Ovary (tissue), 9 donors: Measurements from ENCODE around the gene CSH2. TPM values are rescaled to one million over a fixed set of nuclear protein-coding genes. Genes with fewer than 3 reads are reported as not detected.
A peak's percentile ranks its signal among the peaks of the same experiment; 100 is the strongest.

Source experiments
- DNase-seq, 5 donors: peaks; one replicate each; pipeline ENCODE4 v3.0.0-alpha.2; 2019 to 2020
- H3K27ac ChIP-seq, 2 donors: fragments of 200-600 bp; one replicate each; pipeline versions ENCODE4 v1.5.1 to v1.8.0; 2019 to 2022
- H3K27me3 ChIP-seq: fragments of 200-600 bp; one replicate; pipeline ENCODE4 v1.8.0; 2022
- H3K36me3 ChIP-seq: fragments of 200-600 bp; sonication (generic); one replicate; pipeline ENCODE4 v1.5.1; 2019
- H3K4me1 ChIP-seq: one replicate; pipeline ENCODE4 v1.8.1; 2013; ENCODE audit warnings: mild to moderate bottlenecking, moderate library complexity; ENCODE audit not compliant: insufficient read depth
- H3K4me3 ChIP-seq: fragments of 200-600 bp; sonication (generic); one replicate; pipeline ENCODE4 v1.5.1; 2017
- H3K9me3 ChIP-seq, 2 donors: fragments of 200-600 bp in 1 of 2; sonication (generic) in 1 of 2; one replicate each; pipeline versions ENCODE4 v1.5.1 to v1.8.1; 2013 to 2019; ENCODE audit warnings: mild to moderate bottlenecking in 1 of 2, moderate library complexity in 1 of 2
- CTCF ChIP-seq, 3 donors: fragments of 450-650 bp in 2 of 3; fragments of 200-600 bp in 1 of 3; IDR thresholded peaks; one replicate each; pipeline versions ENCODE4 v1.5.1 to v1.8.0; 2016 to 2022; ENCODE audit warnings: antibody characterized with exemption in 3 of 3, mild to moderate bottlenecking in 1 of 3
- EP300 ChIP-seq: sonication (generic); formaldehyde crosslinking; IDR thresholded peaks from one replicate; pipeline ENCODE4 v1.6.1; 2017; ENCODE audit warnings: antibody characterized with exemption
- POLR2A ChIP-seq: fragments of 450-650 bp; IDR thresholded peaks from one replicate; pipeline ENCODE4 v1.6.1; 2017; ENCODE audit warnings: antibody characterized with exemption, mild to moderate bottlenecking, moderate library complexity
- WGBS, 3 donors: extraction: QIAGEN DNeasy Blood & Tissue Kit in 1 of 3; methylation state at CpG; one replicate each; pipeline versions ENCODE4 v1.1.5 to v1.1.7; 2013 to 2017; 5-methylcytosine and 5-hydroxymethylcytosine counted together
- intact Hi-C, 4 donors: fragments of 100-400 bp; cut with DNase I; formaldehyde crosslinking; loops; one replicate each; pipeline versions ENCODE4 v1.11.0 to v1.15.1; 2022 to 2023
- polyA plus RNA-seq, 2 donors: library from polyadenylated mRNA; stranded (reverse); fragments of 200-250 nt in 1 of 2; fragments of 350-450 nt in 1 of 2; fragmentation: Illumina TruSeq in 1 of 2; extraction: RNeasy Lipid Tissue Mini Kit (QIAGEN cat#74804) in 1 of 2; gene quantifications; one replicate each; pipeline ENCODE4 v1.2.3, GENCODE V29; 2013 to 2014
- total RNA-seq, 7 donors: library from RNA; depleted of rRNA in 2 of 7; stranded (reverse); fragments of >200 nt in 2 of 7; fragmentation: NEBNext Ultra II Directional in 3 of 7; extraction: Animal tissue kit (Norgen Biotek cat#: 25700) in 3 of 7; gene quantifications; one replicate each; pipeline versions ENCODE4 v1.1.0 to v1.2.4, GENCODE V29; 2016 to 2023
- donor health status: DM: no; HTN: no; CAD: no; lungs with moderate emphysema.
- donor health status: DM: no; HTN: no; CAD: no.
- donor health status: Bipolar disorder and iron deficiency.
- donor health status: DM: yes; HTN: yes; CAD: no.
- donor health status: DM: no; HTN: no; CAD: no.
- donor health status: DM: yes; HTN: yes; CAD: no.

The CSH2 gene
- total and polyA plus RNA-seq, 9 donors, result not detected

- peak overlapping the region; percentile 100 for H3K4me3 ChIP-seq
- peaks cover 25% of the 10 kb centered on the region for H3K4me1 ChIP-seq
- H3K9me3 ChIP-seq, result no peaks in the 10 kb centered on the region
- H3K27me3 ChIP-seq, result no peaks in the 10 kb centered on the region
- TF ChIP-seq CTCF (IDR thresholded peaks at IDR 0.05) (no peak), EP300 (no peak), POLR2A (no peak)
- H3K36me3 ChIP-seq, result no peaks in the 10 kb centered on the region
- 2 to 4% (median 3%) methylated on average over 23 to 26 of the region's 26 CpGs for WGBS, 3 donors
- peak; percentile 60 to 75 (median 72) for DNase-seq
- intact Hi-C loops, result loop anchor here in 1 of 4 donors (2.0 kb wide), 1 partner anchor 15 kb away; the partner anchor contains the start of genes FTSJ3 and PSMC5
- peak overlapping the region; percentile 72 to 88 for H3K27ac ChIP-seq
Observed at GRCh38 chr17:63841350-63842172, 31.9 kb downstream of the CSH2 start.

GRCh38 chr17:63840591-63841349 is 32.7 kb downstream of the CSH2 start:
- DNase-seq, result peak in 3 of 5 donors; percentile 28 to 57 (median 38)
- H3K4me1 ChIP-seq, result peaks cover 25% of the 10 kb centered on the region
- 19 to 25% (median 24%) methylated on average over 4 of the region's 4 CpGs for WGBS, 3 donors

GRCh38 chr17:63838631-63839171 is 34.8 kb downstream of the CSH2 start:
- DNase-seq, result peak; percentile 79 to 96 (median 94)
- Histone ChIP-seq H3K9me3 (no peaks in the 10 kb centered on the region), H3K27ac (no peak overlapping the region), H3K4me3 (peak overlapping the region; percentile 6), H3K36me3 (no peaks in the 10 kb centered on the region), H3K4me1 (peaks cover 24% of the 10 kb centered on the region), H3K27me3 (no peaks in the 10 kb centered on the region)
- TF ChIP-seq POLR2A (no peak), CTCF (IDR thresholded peaks at IDR 0.05) (no peak), EP300 (peak; percentile 41)
- intact Hi-C loops, result loop anchor here in 1 of 4 donors (10.0 kb wide), 1 partner anchor 64 kb away; the partner anchor contains the start of genes CCDC47 and DDX42
- 18 to 31% (median 20%) methylated on average over 7 of the region's 7 CpGs for WGBS, 3 donors

More at GRCh38 chr17:63840591-63841349, 32.7 kb downstream of the CSH2 start:
- TF ChIP-seq POLR2A (no peak), CTCF (IDR thresholded peaks at IDR 0.05) (no peak), EP300 (no peak)
- H3K4me3 ChIP-seq, result peak overlapping the region; percentile 100
- intact Hi-C loops, result no loop called here
- H3K36me3 ChIP-seq, result no peaks in the 10 kb centered on the region
- H3K27ac ChIP-seq, result peak overlapping the region in 1 of 2 donors; percentile 72
- no peaks in the 10 kb centered on the region for H3K9me3 ChIP-seq
- no peaks in the 10 kb centered on the region for H3K27me3 ChIP-seq

DNA sequence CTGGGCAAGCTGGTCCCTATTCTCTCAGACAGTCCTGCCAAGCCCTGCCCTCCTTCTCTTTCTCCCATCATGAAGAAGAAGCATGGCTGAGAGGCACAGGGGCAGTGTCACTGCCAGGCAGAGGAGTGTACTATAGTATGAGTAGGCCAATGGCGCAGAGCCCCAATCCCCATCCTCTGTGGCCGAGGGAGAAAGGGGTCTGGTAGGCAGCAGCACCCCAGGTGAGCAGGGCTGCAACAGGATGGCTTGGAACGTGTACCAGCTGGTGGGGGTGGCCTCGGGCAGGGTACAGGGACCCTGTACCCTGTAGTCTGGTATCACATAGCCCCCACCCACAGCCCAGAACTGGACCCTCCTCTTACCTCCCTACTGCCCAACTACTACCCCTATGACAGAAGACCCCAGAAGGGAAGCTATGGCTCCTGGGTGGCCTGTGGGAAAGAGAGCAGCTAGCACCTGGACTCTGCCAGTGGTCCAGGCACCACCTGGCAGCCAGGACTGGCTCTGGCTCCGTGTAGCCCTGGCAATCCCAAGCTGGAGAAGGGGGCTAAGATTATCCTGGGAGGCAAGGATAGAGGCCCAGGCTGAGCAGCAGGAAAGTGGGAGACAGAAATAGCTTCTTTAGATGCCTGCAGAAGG is 35.4 kb downstream of the CSH2 start:
- H3K27me3 ChIP-seq, result no peaks in the 10 kb centered on the region
- intact Hi-C loops, result loop anchor here in 1 of 4 donors (10.0 kb wide), 1 partner anchor 63 kb away; the partner anchor contains the start of genes CCDC47 and DDX42
- no peak overlapping the region for H3K4me3 ChIP-seq
- H3K27ac ChIP-seq, result no peak overlapping the region
- no peak for DNase-seq
- 60 to 74% (median 67%) methylated on average over 4 to 5 of the region's 5 CpGs for WGBS, 3 donors
- H3K36me3 ChIP-seq, result no peaks in the 10 kb centered on the region
- peaks cover 24% of the 10 kb centered on the region for H3K4me1 ChIP-seq
- TF ChIP-seq EP300 (no peak), POLR2A (no peak), CTCF (IDR thresholded peaks at IDR 0.05) (no peak)
- no peaks in the 10 kb centered on the region for H3K9me3 ChIP-seq
